Neuronal stem cell (in vitro differentiated cells): ENCODE data around the gene EPS15.

Source experiments
- DNase-seq: peaks from one replicate; pipeline ENCODE4 v3.0.0-alpha.2; 2013; ENCODE audit warnings: low spot score
- H2AFZ ChIP-seq: one replicate; pipeline ENCODE4 v1.6.1; 2013; ENCODE audit warnings: mild to moderate bottlenecking, low read length, inconsistent platforms
- H2AK5ac ChIP-seq: 2 replicates; pipeline ENCODE4 v1.6.1; 2013; ENCODE audit warnings: low read depth, mild to moderate bottlenecking, inconsistent platforms, low read length, moderate library complexity, mixed read lengths
- H2BK120ac ChIP-seq: 2 replicates; pipeline ENCODE4 v1.6.1; 2013; ENCODE audit warnings: low read depth, mild to moderate bottlenecking, inconsistent platforms, low read length, moderate library complexity, mixed read lengths
- H2BK12ac ChIP-seq: one replicate; pipeline ENCODE4 v1.6.1; 2013; ENCODE audit warnings: low read length, inconsistent platforms
- H2BK15ac ChIP-seq: 2 replicates; pipeline ENCODE4 v1.6.1; 2013; ENCODE audit warnings: mild to moderate bottlenecking, low read length, inconsistent platforms, mixed read lengths
- H2BK5ac ChIP-seq: one replicate; pipeline ENCODE4 v1.6.1; 2013; ENCODE audit warnings: inconsistent platforms, mild to moderate bottlenecking, low read length, moderate library complexity
- H3K14ac ChIP-seq: one replicate; pipeline ENCODE4 v1.6.1; 2013; ENCODE audit warnings: low read length, inconsistent platforms
- H3K18ac ChIP-seq: 2 replicates; pipeline ENCODE4 v1.6.1; 2013; ENCODE audit warnings: low read length, inconsistent platforms
- H3K23ac ChIP-seq: 2 replicates; pipeline ENCODE4 v1.6.1; 2013; ENCODE audit warnings: low read depth, mild to moderate bottlenecking, mixed read lengths, low read length, inconsistent platforms; ENCODE audit not compliant: poor library complexity
- H3K27ac ChIP-seq: replicated peaks from 3 replicates; pipeline ENCODE4 v1.5.1; 2013; ENCODE audit warnings: low read length, inconsistent platforms
- H3K27me3 ChIP-seq, 3 experiments: 2 replicates each; pipeline ENCODE4 v1.6.1; 2013; ENCODE audit warnings: low read length in 3 of 3, mild to moderate bottlenecking in 2 of 3, inconsistent platforms in 1 of 3, low read depth in 1 of 3, mixed read lengths in 1 of 3, moderate library complexity in 1 of 3; ENCODE audit not compliant: control insufficient read depth in 3 of 3, insufficient read depth in 3 of 3
- H3K36me3 ChIP-seq, 2 donors: replicated peaks in 1 of 2; 2 replicates each; pipeline ENCODE4 v1.6.1; 2013; ENCODE audit warnings: low read length in 2 of 2; ENCODE audit not compliant: control insufficient read depth in 2 of 2, insufficient read depth in 2 of 2
- H3K4ac ChIP-seq: 2 replicates; pipeline ENCODE4 v1.6.1; 2013; ENCODE audit warnings: inconsistent platforms, mild to moderate bottlenecking, low read length, moderate library complexity
- H3K4me1 ChIP-seq, 2 donors: 1 replicate in 1 of 2; 2 replicates in 1 of 2; pipeline ENCODE4 v1.6.1; 2013; ENCODE audit warnings: low read length in 2 of 2, low read depth in 1 of 2; ENCODE audit not compliant: control insufficient read depth in 2 of 2, insufficient read depth in 1 of 2
- H3K4me2 ChIP-seq: one replicate; pipeline ENCODE4 v1.6.1; 2013; ENCODE audit warnings: mild to moderate bottlenecking, low read length, inconsistent platforms; ENCODE audit not compliant: insufficient read depth, poor library complexity, severe bottlenecking
- H3K4me3 ChIP-seq, 2 donors: 2 replicates each; pipeline ENCODE4 v1.5.1; 2013; ENCODE audit warnings: low read length in 2 of 2, mild to moderate bottlenecking in 2 of 2, inconsistent platforms in 1 of 2, moderate library complexity in 1 of 2
- H3K79me1 ChIP-seq: one replicate; pipeline ENCODE4 v1.6.1; 2013; ENCODE audit warnings: low read depth, mild to moderate bottlenecking, inconsistent platforms, low read length, moderate library complexity
- H3K9ac ChIP-seq: one replicate; pipeline ENCODE4 v1.6.1; 2013; ENCODE audit warnings: mild to moderate bottlenecking, low read depth, low read length, inconsistent platforms; ENCODE audit not compliant: poor library complexity
- H3K9me3 ChIP-seq, 2 donors: replicated peaks in 1 of 2; 2 replicates each; pipeline versions ENCODE3 to v1.6.1; 2013; ENCODE audit warnings: low read length in 2 of 2, mild to moderate bottlenecking in 2 of 2, inconsistent platforms in 1 of 2, low read depth in 1 of 2, mixed read lengths in 1 of 2, moderate library complexity in 1 of 2; ENCODE audit not compliant: control insufficient read depth in 2 of 2, insufficient read depth in 1 of 2
- H4K8ac ChIP-seq: one replicate; pipeline ENCODE4 v1.6.1; 2013; ENCODE audit warnings: low read depth, mild to moderate bottlenecking, inconsistent platforms, low read length, moderate library complexity
- H4K91ac ChIP-seq: one replicate; pipeline ENCODE4 v1.6.1; 2013; ENCODE audit warnings: low read length, low read depth, mild to moderate bottlenecking, inconsistent platforms; ENCODE audit not compliant: poor library complexity
- WGBS, 2 donors: extraction: QIAGEN DNeasy Blood & Tissue Kit; methylation state at CpG; one replicate each; pipeline ENCODE4 v1.1.7; 2013; ENCODE audit warnings: missing lambda C conversion rate in 2 of 2, mixed read lengths in 1 of 2; ENCODE audit not compliant: insufficient read length in 2 of 2, insufficient replicate concordance in 1 of 2; ENCODE audit errors: extremely low coverage in 2 of 2; 5-methylcytosine and 5-hydroxymethylcytosine counted together

EPS15 gene

GRCh38 chr1:51560034-51560433, 41.0 kb upstream of the EPS15 start:
- Histone ChIP-seq H3K9me3 (no peaks in the 10 kb centered on the region), H4K8ac (no peak overlapping the region)

DNA sequence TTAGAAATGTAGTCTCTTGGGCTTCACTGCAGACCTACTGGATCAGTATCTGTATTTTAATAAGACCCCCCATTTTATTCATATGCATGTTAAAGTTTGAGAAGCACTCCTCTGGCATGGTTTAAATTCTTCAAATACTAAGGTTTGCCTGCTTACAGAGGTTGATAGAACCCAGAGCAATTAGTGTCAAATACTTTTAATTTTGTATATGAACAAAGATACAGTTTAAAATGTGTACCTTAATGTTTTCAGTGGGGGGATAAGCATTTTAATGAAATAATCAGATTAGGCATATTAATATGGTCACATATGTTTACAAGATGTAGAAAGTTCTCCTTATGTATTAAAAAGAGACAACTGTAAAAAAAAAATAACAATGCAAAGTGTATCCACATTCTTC, 40.4 kb upstream of the EPS15 start:
- Histone ChIP-seq H3K9ac (no peak overlapping the region), H2AFZ (no peak overlapping the region), H3K9me3 (no peaks in the 10 kb centered on the region), H3K79me1 (no peaks in the 10 kb centered on the region), H3K27ac (no peak overlapping the region), H3K14ac (no peak overlapping the region), H2BK5ac (no peak overlapping the region), H3K4me2 (no peak overlapping the region), H4K91ac (no peak overlapping the region), H3K23ac (no peak overlapping the region), H2BK12ac (no peak overlapping the region), H3K18ac (no peak overlapping the region), H2BK120ac (no peak overlapping the region), H4K8ac (no peak overlapping the region), H3K4me3 (no peak overlapping the region), H3K4ac (no peak overlapping the region), H3K36me3 (no peaks in the 10 kb centered on the region), H2BK15ac (no peak overlapping the region), H3K4me1 (peaks cover 0 to 3% of the 10 kb centered on the region in 2 donors), H3K27me3 (peaks cover 0 to 12% (median 0%) of the 10 kb centered on the region in 3 experiments), H2AK5ac (no peak overlapping the region)
- DNase-seq = no peak

More at GRCh38 chr1:51560034-51560433, 41.0 kb upstream of the EPS15 start:
- Histone ChIP-seq H2AFZ (no peak overlapping the region), H3K4me3 (no peak overlapping the region), H2BK15ac (no peak overlapping the region), H3K36me3 (no peaks in the 10 kb centered on the region), H2BK12ac (no peak overlapping the region), H3K79me1 (no peaks in the 10 kb centered on the region), H3K14ac (no peak overlapping the region), H3K27me3 (peaks cover 0 to 17% (median 0%) of the 10 kb centered on the region in 3 experiments), H3K4ac (no peak overlapping the region), H2BK120ac (no peak overlapping the region), H3K4me1 (peaks cover 0 to 3% of the 10 kb centered on the region in 2 donors), H3K18ac (no peak overlapping the region), H4K91ac (no peak overlapping the region), H3K27ac (no peak overlapping the region), H3K9ac (no peak overlapping the region), H2AK5ac (no peak overlapping the region), H2BK5ac (no peak overlapping the region), H3K4me2 (no peak overlapping the region), H3K23ac (no peak overlapping the region)
- WGBS, 2 donors = no CpG with 5 or more reads among the region's 6 CpGs
- DNase-seq = no peak

GRCh38 chr1:51559064-51559500, 40.0 kb upstream of the EPS15 start:
- Histone ChIP-seq H3K18ac (peak overlapping the region; percentile 15), H3K4me2 (no peak overlapping the region), H3K27ac (no peak overlapping the region), H4K91ac (no peak overlapping the region), H3K9me3 (no peaks in the 10 kb centered on the region), H3K23ac (no peak overlapping the region), H3K14ac (no peak overlapping the region), H3K79me1 (no peaks in the 10 kb centered on the region), H3K36me3 (no peaks in the 10 kb centered on the region), H2AK5ac (no peak overlapping the region), H2AFZ (no peak overlapping the region), H4K8ac (no peak overlapping the region), H2BK12ac (no peak overlapping the region), H3K9ac (no peak overlapping the region), H3K4me3 (no peak overlapping the region), H2BK120ac (no peak overlapping the region), H3K4me1 (peaks cover 0 to 3% of the 10 kb centered on the region in 2 donors), H3K4ac (no peak overlapping the region), H2BK15ac (no peak overlapping the region), H3K27me3 (peaks cover 0 to 11% (median 0%) of the 10 kb centered on the region in 3 experiments), H2BK5ac (no peak overlapping the region)
- no peak for DNase-seq
- no CpG with 5 or more reads among the region's 3 CpGs for WGBS, 2 donors

GRCh38 chr1:51558375-51558924, 39.4 kb upstream of the EPS15 start:
- H3K18ac ChIP-seq = no peak overlapping the region
- H3K9ac ChIP-seq = no peak overlapping the region
- no peaks in the 10 kb centered on the region for H3K79me1 ChIP-seq
- H2BK5ac ChIP-seq = no peak overlapping the region
- peaks cover 0 to 3% of the 10 kb centered on the region in 2 donors for H3K4me1 ChIP-seq
- no peaks in the 10 kb centered on the region for H3K9me3 ChIP-seq
- no CpG with 5 or more reads among the region's 5 CpGs for WGBS, 2 donors
- H3K4me2 ChIP-seq = no peak overlapping the region
- no peak overlapping the region for H3K4me3 ChIP-seq
- no peak overlapping the region for H3K27ac ChIP-seq
- H4K8ac ChIP-seq = no peak overlapping the region
- H2BK15ac ChIP-seq = no peak overlapping the region
- H3K23ac ChIP-seq = no peak overlapping the region
- no peak overlapping the region for H2BK12ac ChIP-seq
- H2BK120ac ChIP-seq = no peak overlapping the region
- H3K4ac ChIP-seq = no peak overlapping the region
- H3K27me3 ChIP-seq = peaks cover 0 to 11% (median 0%) of the 10 kb centered on the region in 3 experiments
- H3K14ac ChIP-seq = no peak overlapping the region
- H4K91ac ChIP-seq = no peak overlapping the region
- H2AK5ac ChIP-seq = no peak overlapping the region
- no peaks in the 10 kb centered on the region for H3K36me3 ChIP-seq
- no peak for DNase-seq
- H2AFZ ChIP-seq = no peak overlapping the region
